ENCODE measurements around the gene TET1. TPM values are rescaled to one million over a fixed set of nuclear protein-coding genes. Genes with fewer than 3 reads are reported as not detected.
"Not testable (repeated sequence)": the region's sequence is repeated elsewhere in the genome, so short reads cannot be mapped to it uniquely, and the experiment has no call there.

The TET1 gene
- total RNA-seq, 1 experiment from 2014 or later: 5.4 TPM

DNA sequence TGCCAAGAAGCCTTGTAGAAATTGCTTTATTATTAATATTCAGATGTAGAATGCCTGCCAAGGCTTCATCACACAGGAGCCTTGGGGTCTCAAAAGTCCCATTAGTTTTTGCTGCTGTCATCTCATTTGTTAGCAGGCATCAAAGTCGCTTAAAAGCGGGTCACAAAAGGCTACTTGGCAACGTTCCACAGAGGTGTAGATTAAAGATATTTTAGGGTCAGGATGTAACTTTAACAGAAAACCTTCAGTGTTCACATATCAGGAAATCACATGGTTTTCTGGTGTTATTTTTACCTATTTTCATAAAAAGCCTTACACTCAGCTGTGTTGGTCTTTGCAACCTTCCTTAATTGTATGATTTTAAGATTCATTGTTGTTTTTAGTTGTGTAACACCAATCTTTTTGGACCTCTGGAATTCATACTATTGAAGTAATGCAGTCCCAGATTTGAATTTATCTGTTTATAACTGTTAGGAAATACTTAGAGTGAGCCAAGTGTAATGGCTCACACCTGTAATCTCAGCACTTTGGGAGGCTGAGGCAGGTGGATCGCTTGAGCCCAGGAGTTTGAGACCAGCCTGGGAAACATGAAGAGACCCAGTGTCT lies 65.3 kb downstream of the TET1 start:
- H3K4me1 ChIP-seq (ENCODE audit: low read length): peaks cover 19% of the 10 kb centered on the region
- H3K79me2 ChIP-seq (ENCODE audit: low read length): no peaks in the 10 kb centered on the region
- H3K4me2 ChIP-seq (ENCODE audit: low read depth, low read length, poor library complexity, severe bottlenecking): no peak overlapping the region
- no peak overlapping the region for H3K9ac ChIP-seq (ENCODE audit: low read length)
- DNase-seq: no peak
- H3K4me3 ChIP-seq (ENCODE audit: low read length): no peak overlapping the region
- no peaks in the 10 kb centered on the region for H3K9me2 ChIP-seq (replicated peaks; ENCODE audit: insufficient read depth, low read length)
- H3K27me3 ChIP-seq (ENCODE audit: low read length): no peaks in the 10 kb centered on the region
- 0 out of 2 replicates have a peak, but pooled peaks cover 2% of the 10 kb centered on the region for H4K20me1 ChIP-seq (ENCODE audit: insufficient read depth, low read depth, low read length)
- no peaks in the 10 kb centered on the region for H3K36me3 ChIP-seq (ENCODE audit: insufficient read depth, low read length)
- H3K27ac ChIP-seq (ENCODE audit: low read length): no peak overlapping the region
- H2AFZ ChIP-seq (ENCODE audit: low read length): no peak overlapping the region
- no peaks in the 10 kb centered on the region for H3K9me3 ChIP-seq (ENCODE audit: low read length)

DNA sequence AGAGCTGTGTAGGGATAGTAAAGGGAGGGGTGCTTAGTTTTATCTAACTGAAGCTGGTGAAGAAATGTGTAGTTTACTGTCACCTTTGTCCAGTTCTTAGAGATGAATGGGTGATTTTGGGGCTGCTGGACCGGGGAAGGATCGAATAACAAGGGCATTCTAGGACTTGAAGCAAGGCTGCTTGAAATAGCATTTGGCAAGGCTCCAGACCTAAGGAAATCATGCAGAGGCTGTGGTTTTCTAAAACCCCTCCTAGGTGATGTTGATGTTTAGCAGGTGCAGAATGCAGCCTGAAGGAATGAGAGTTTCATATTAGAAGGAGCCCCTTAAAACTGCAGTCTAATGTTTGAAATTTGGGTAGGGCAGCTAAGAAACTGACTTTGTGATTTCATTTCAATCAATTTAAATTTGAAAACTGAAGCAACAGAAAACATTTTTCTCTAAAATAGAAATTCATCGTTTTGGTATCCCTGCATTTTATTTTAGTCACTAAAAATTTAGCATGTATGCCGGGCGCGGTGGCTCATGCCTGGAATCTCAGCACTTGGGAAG lies 68.5 kb downstream of the TET1 start:
- Histone ChIP-seq H3K27me3 (ENCODE audit: low read length) (no peaks in the 10 kb centered on the region), H3K79me2 (ENCODE audit: low read length) (no peaks in the 10 kb centered on the region), H3K4me1 (ENCODE audit: low read length) (peaks cover 13% of the 10 kb centered on the region), H3K9me3 (ENCODE audit: low read length) (no peaks in the 10 kb centered on the region), H4K20me1 (ENCODE audit: insufficient read depth, low read depth, low read length) (no peaks in the 10 kb centered on the region), H3K9ac (ENCODE audit: low read length) (no peak overlapping the region), H3K4me3 (ENCODE audit: low read length) (no peak overlapping the region), H3K36me3 (ENCODE audit: insufficient read depth, low read length) (no peaks in the 10 kb centered on the region), H2AFZ (ENCODE audit: low read length) (no peak overlapping the region), H3K4me2 (ENCODE audit: low read depth, low read length, poor library complexity, severe bottlenecking) (no peak overlapping the region), H3K27ac (ENCODE audit: low read length) (no peak overlapping the region), H3K9me2 (replicated peaks; ENCODE audit: insufficient read depth, low read length) (no peaks in the 10 kb centered on the region)
- DNase-seq: no peak

GRCh38 chr10:68632271-68632560 lies 72.1 kb downstream of the TET1 start:
- H2AFZ ChIP-seq (ENCODE audit: low read length); H3K4me2 ChIP-seq (ENCODE audit: low read depth, low read length, poor library complexity, severe bottlenecking); H3K9me3 ChIP-seq (ENCODE audit: low read length); H3K27ac ChIP-seq (ENCODE audit: low read length); H3K36me3 ChIP-seq (ENCODE audit: insufficient read depth, low read length); H3K9me2 ChIP-seq (replicated peaks; ENCODE audit: insufficient read depth, low read length); H3K79me2 ChIP-seq (ENCODE audit: low read length); H3K9ac ChIP-seq (ENCODE audit: low read length); DNase-seq; H4K20me1 ChIP-seq (ENCODE audit: insufficient read depth, low read depth, low read length); H3K4me1 ChIP-seq (ENCODE audit: low read length); H3K27me3 ChIP-seq (ENCODE audit: low read length); H3K4me3 ChIP-seq (ENCODE audit: low read length): not testable (repeated sequence)

GRCh38 chr10:68633281-68633680 lies 73.1 kb downstream of the TET1 start:
- 0 out of 2 replicates have a peak, but pooled peaks cover 3% of the 10 kb centered on the region for H4K20me1 ChIP-seq (ENCODE audit: insufficient read depth, low read depth, low read length)
- no peaks in the 10 kb centered on the region; the same call in 1 of the 2 replicates for H3K9me2 ChIP-seq (replicated peaks; ENCODE audit: insufficient read depth, low read length)
- peaks cover 5% of the 10 kb centered on the region; the same call in 1 of the 2 replicates for H3K4me1 ChIP-seq (ENCODE audit: low read length)
- H3K79me2 ChIP-seq (ENCODE audit: low read length): no peaks in the 10 kb centered on the region
- no peak overlapping the region for H2AFZ ChIP-seq (ENCODE audit: low read length)
- no peaks in the 10 kb centered on the region for H3K9me3 ChIP-seq (ENCODE audit: low read length)
- no peaks in the 10 kb centered on the region for H3K27me3 ChIP-seq (ENCODE audit: low read length)
- no peak overlapping the region for H3K4me2 ChIP-seq (ENCODE audit: low read depth, low read length, poor library complexity, severe bottlenecking)
- no peak overlapping the region for H3K27ac ChIP-seq (ENCODE audit: low read length)
- H3K9ac ChIP-seq (ENCODE audit: low read length): no peak overlapping the region
- H3K36me3 ChIP-seq (ENCODE audit: insufficient read depth, low read length): no peaks in the 10 kb centered on the region
- no peak for DNase-seq
- no peak overlapping the region for H3K4me3 ChIP-seq (ENCODE audit: low read length)

GRCh38 chr10:68633816-68634466 lies 73.8 kb downstream of the TET1 start:
- Histone ChIP-seq H2AFZ (ENCODE audit: low read length) (no peak overlapping the region), H3K27me3 (ENCODE audit: low read length) (no peaks in the 10 kb centered on the region), H3K4me2 (ENCODE audit: low read depth, low read length, poor library complexity, severe bottlenecking) (no peak overlapping the region), H3K4me3 (ENCODE audit: low read length) (no peak overlapping the region), H3K4me1 (ENCODE audit: low read length) (no peaks in the 10 kb centered on the region), H3K36me3 (ENCODE audit: insufficient read depth, low read length) (no peaks in the 10 kb centered on the region), H3K9ac (ENCODE audit: low read length) (no peak overlapping the region), H4K20me1 (ENCODE audit: insufficient read depth, low read depth, low read length) (0 out of 2 replicates have a peak, but pooled peaks cover 3% of the 10 kb centered on the region), H3K9me3 (ENCODE audit: low read length) (no peaks in the 10 kb centered on the region), H3K27ac (ENCODE audit: low read length) (no peak overlapping the region), H3K79me2 (ENCODE audit: low read length) (no peaks in the 10 kb centered on the region), H3K9me2 (replicated peaks; ENCODE audit: insufficient read depth, low read length) (no peaks in the 10 kb centered on the region; the same call in 1 of the 2 replicates)
- DNase-seq: no peak

DNA sequence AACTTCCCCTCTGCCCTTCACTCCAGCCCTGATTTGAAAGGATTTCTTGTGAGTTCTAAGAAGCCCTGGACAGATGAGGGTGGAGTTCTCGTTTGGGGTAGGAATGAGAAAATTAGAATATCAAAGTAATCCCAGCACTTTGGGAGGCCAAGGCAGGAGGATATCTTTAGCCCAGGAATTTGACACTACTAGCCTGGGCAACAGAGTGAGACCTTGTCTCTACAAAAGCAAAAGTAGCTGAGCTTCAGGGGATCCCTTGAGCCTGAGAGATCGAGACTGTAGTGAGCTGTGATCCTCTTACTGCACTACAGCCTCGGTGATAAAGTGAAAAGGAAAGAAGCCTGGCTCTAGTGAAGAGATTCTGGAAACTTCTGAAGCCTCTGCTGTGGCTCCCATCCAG lies 76.2 kb downstream of the TET1 start:
- no peaks in the 10 kb centered on the region; the same call in 1 of the 2 replicates for H3K9me2 ChIP-seq (replicated peaks; ENCODE audit: insufficient read depth, low read length)
- H4K20me1 ChIP-seq (ENCODE audit: insufficient read depth, low read depth, low read length): 0 out of 2 replicates have a peak, but pooled peaks cover 3% of the 10 kb centered on the region
- no peak overlapping the region for H2AFZ ChIP-seq (ENCODE audit: low read length)
- H3K27me3 ChIP-seq (ENCODE audit: low read length): no peaks in the 10 kb centered on the region
- no peak overlapping the region for H3K27ac ChIP-seq (ENCODE audit: low read length)
- no peaks in the 10 kb centered on the region for H3K79me2 ChIP-seq (ENCODE audit: low read length)
- no peak overlapping the region for H3K9ac ChIP-seq (ENCODE audit: low read length)
- H3K4me2 ChIP-seq (ENCODE audit: low read depth, low read length, poor library complexity, severe bottlenecking): no peak overlapping the region
- no peaks in the 10 kb centered on the region for H3K36me3 ChIP-seq (ENCODE audit: insufficient read depth, low read length)
- H3K9me3 ChIP-seq (ENCODE audit: low read length): no peaks in the 10 kb centered on the region
- no peak overlapping the region for H3K4me3 ChIP-seq (ENCODE audit: low read length)
- no peak for DNase-seq
- H3K4me1 ChIP-seq (ENCODE audit: low read length): no peaks in the 10 kb centered on the region

- not testable (repeated sequence) for H3K79me2 ChIP-seq (ENCODE audit: low read length)
These were observed 83.4 kb downstream of the TET1 start for GRCh38 chr10:68643550-68643949.

GRCh38 chr10:68647672-68648341 lies 87.7 kb downstream of the TET1 start:
- no peaks in the 10 kb centered on the region for H3K27me3 ChIP-seq (ENCODE audit: low read length)
- H4K20me1 ChIP-seq (ENCODE audit: insufficient read depth, low read depth, low read length): no peaks in the 10 kb centered on the region
- no peak overlapping the region for H3K4me2 ChIP-seq (ENCODE audit: low read depth, low read length, poor library complexity, severe bottlenecking)

More at GRCh38 chr10:68643550-68643949, 83.4 kb downstream of the TET1 start:
- H3K27me3 ChIP-seq (ENCODE audit: low read length); H3K9me2 ChIP-seq (replicated peaks; ENCODE audit: insufficient read depth, low read length); H2AFZ ChIP-seq (ENCODE audit: low read length); H3K27ac ChIP-seq (ENCODE audit: low read length); H3K4me3 ChIP-seq (ENCODE audit: low read length); H4K20me1 ChIP-seq (ENCODE audit: insufficient read depth, low read depth, low read length); H3K4me2 ChIP-seq (ENCODE audit: low read depth, low read length, poor library complexity, severe bottlenecking); H3K4me1 ChIP-seq (ENCODE audit: low read length); DNase-seq; H3K9ac ChIP-seq (ENCODE audit: low read length); H3K36me3 ChIP-seq (ENCODE audit: insufficient read depth, low read length); H3K9me3 ChIP-seq (ENCODE audit: low read length): not testable (repeated sequence)

More at GRCh38 chr10:68647672-68648341, 87.7 kb downstream of the TET1 start:
- Histone ChIP-seq H3K9ac (ENCODE audit: low read length) (no peak overlapping the region), H3K9me2 (replicated peaks; ENCODE audit: insufficient read depth, low read length) (no peaks in the 10 kb centered on the region), H3K4me1 (ENCODE audit: low read length) (no peaks in the 10 kb centered on the region), H3K4me3 (ENCODE audit: low read length) (no peak overlapping the region), H3K27ac (ENCODE audit: low read length) (no peak overlapping the region), H3K36me3 (ENCODE audit: insufficient read depth, low read length) (no peaks in the 10 kb centered on the region), H3K79me2 (ENCODE audit: low read length) (no peaks in the 10 kb centered on the region), H2AFZ (ENCODE audit: low read length) (no peak overlapping the region), H3K9me3 (ENCODE audit: low read length) (no peaks in the 10 kb centered on the region)
- DNase-seq: no peak

All from Karpas-422 (cell line).